GM21825 (cell line): Measurements from ENCODE around the gene USP6NL.

Experiments used
- ATAC-seq: cut with Tn5 transposase; IDR thresholded peaks from one replicate; pipeline ENCODE4 v1.9.1; 2021; ENCODE audit warnings: mild to moderate bottlenecking, moderate library complexity; ENCODE audit not compliant: unreplicated experiment

The USP6NL gene

DNA sequence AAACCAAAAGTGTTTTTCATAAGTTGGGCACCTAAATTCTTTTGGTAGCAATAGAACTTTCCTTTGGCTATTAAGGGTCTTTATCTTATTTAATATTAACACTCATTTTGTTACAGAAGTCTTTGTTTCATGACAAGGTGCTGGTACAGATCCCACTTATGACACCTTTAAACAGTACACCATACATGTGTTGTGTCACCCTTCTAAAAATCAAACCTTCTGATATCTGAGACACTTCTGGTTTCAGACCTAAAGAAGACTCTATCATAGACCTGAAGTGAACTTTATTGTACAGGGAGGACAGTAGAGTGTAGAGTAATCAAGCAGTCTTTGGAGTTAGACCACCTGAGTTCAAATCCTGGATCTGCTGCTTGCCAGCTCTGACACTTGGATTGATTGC is 5.8 kb upstream of the USP6NL start:
- ATAC-seq = no peak

DNA sequence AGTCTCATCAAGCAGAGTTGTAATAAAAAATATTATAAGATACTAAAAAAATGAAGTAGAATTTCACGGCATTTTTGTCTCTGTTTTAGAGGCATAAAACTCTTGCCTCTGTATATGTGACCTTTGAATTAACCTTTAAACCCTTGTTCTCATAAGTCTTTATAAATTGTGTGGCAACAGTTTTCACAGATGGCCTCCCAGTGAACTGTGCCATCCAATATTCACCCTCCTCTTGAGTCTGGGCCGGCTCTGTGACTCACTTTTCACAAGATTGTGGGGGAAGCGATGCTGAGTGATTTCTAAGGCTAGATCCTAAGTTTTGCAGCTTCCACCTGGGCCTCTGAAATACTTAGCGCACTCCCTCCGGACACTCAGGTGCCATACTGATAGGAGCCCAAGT is 4.6 kb upstream of the USP6NL start:
- no peak for ATAC-seq

DNA sequence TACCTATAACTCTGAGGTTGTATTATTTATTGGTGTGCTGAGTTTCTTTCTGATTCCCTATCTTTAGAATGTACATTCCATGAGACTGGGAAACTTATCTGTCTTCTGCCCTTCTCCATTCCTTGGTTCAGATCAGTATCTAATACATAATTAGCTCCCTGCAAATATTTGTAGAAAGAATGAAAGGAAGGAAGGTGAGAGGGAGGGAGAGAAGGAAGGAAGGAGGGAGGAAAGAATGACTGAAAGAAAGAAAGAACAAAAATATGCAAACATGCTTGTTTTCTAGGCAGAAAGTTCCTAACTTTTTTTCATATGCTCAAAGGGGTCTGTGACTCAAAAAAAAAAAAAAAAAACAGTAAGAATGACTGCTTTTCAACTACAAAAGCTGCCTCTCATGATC is 3.9 kb upstream of the USP6NL start:
- ATAC-seq = no peak

DNA sequence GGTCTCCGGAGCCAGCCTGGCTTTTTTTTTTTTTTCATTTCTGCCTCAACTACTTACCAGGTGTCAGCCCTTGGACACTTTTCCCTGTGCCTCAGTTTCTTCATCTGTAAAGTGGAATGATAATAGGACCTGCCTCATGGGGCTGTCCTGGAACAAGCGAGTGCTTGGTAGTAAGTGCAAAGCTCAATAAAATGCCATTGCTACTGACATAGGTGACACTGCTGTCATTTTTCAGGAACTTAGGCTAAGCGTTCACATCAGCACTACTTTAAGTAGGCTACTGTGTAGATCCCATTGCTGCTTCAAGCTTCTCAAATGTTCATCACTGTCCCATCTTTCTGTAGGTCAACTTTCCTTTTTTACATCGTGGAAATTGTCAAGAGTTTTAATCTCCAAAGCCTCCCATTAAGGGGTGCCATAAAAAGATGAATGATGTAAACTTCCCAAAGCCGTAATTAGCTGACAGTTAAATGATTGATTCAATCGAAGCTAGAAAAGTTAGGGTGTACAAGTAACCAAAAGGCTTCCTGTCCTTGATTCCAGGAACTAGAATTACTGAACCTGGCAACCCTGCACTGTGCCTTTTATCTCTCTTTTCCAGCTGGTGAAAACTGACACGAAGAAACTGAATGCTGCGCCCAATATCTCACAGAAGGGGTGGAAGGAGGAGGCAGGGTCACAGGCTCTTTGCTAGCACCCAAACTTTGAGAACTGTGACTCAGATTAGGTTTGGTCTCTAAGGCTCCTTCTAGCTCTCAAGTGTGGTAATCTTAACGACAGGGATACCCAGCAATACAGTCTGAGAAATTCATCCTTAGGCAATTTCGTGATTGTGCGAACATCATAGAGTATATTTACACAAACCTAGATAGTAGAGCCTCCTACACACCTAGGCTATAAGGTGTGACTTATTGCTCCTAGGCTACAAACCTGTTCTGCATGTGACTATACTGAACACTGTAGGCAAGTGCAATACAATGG is 861 bp upstream of the USP6NL start:
- no peak for ATAC-seq

DNA sequence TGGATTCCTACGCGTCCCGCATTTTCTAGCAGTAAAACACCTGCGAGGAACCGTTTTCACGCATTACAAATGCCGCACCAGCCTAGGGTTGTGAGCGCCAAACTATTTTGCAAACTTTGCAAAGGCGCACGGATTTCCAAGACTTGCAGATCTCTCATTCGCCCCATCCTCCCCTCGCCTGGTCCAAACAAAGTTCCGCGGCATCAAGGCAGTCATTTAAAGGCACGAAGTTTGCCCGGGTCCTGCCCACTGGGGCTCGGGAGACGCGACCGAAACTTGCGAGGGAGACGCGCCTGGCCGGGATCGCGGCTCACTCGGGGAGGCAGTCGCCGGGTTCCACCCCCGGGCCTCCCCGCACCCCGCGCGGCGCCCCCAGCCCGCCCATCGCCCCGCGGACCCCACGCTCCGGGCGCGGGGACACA is 613 bp downstream of the USP6NL start:
- peak; percentile 7 for ATAC-seq

GRCh38 chr10:11610166-11610825 is 1.2 kb downstream of the USP6NL start:
- ATAC-seq = no peak

DNA sequence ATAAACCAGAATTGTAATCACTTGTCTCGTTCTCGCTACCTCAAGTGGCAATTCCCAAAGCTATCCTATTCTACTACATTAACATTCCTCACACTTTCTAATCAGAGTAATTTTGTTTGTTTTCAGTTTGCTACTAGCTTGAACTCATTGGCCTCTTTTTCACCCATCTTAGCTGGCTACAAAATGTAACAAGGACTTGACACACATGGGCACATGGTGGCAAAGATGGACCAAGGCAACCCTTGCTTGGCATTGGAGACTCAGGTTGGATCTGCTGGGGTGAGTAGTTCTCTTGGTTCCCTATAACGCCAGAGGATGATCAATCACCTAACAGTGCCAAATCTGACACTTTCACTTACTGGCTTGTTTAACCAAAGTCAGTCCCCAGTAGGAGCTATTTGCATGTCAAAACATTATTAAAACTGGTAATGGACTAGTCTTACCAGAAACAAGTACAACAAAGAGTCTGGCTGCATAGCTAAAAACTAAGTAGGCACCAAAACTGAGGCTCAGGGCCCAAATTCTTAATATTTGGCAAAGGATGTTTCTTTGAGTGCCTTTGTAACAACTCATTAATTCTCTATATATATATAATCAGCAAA is 1.9 kb downstream of the USP6NL start:
- ATAC-seq = no peak

DNA sequence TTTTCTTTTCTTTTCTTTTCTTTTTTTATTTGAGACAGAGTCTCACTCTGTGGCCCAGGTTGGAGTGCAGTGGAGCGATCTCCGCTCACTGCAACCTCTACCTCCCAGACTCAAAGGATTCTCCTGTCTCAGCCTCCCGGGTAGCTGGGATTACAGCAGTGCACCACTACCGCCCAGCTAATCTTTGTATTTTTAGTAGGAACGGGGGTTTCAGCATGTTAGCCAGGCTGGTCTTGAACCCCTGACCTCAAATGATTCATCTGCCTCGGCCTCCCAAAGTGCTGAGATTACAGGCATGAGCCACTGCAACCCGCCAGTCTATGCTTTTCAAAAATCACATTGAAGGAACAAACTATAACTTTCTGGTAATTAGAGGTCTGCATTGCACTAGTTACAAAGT is 2.4 kb downstream of the USP6NL start:
- ATAC-seq = no peak

- no peak for ATAC-seq
These were observed 3.1 kb downstream of the USP6NL start for GRCh38 chr10:11608159-11609013.

DNA sequence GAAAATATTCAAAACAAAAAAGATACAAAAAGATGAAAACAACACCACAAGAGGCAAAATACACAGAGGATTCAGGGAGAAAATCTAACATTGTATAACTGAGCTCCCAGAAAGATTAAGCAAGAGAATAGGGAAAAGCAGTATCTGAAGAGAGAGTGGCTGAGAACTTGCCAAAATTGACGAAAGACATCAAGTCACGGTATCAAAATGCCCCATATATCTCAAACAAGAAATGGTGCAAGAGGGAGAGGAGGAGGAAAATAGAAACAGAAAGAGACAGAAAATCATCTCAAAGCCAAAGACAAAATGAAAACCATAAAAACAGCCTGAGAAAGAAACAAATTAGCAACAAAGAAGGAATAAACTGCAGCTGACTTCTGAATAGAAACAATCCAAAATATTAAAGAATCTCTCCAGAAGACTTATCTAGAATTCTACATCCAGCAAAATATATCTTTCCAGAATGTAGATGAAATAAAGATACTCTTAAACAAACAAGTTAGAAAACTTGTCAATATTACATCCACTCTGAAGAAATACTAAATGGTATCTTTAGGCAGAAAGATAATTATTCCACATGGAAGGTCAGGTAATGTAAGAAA is 5.5 kb downstream of the USP6NL start:
- no peak for ATAC-seq

DNA sequence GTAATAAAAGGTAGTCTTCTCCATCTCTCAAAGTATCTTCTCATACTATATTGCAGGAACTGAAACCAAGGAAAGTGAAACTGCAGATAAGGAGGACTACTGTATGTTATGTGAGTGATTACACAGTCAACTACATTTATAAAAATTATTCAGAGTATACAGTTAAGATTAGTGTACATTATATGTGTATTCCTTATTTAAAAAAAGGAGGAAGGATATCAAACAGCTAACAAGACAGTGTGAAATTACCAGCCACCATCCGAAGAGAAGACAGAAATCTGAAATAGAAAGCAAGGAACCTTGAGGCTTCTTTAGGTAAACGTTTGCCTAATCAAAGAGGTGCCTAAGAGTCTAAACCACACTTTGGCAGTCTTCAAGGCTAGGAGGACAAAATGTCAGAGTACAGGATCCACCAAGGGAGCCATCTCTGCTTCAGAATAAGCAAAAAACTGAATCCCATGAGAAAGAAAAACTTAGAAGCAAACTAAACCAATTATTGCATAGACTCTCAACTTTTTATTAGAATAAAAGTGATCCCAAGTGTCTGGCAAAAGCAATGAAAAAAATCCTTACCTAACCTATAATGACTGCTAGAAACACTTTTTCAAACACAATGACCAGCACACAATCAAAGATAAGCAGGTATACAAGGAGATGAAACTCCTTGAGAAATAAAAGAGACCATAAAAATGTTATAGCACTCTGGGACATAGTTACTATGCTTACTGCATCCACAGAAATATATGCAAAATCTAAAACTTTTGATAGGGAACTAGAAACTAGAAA is 6.4 kb downstream of the USP6NL start:
- no peak for ATAC-seq

- no peak for ATAC-seq
These were observed 7.7 kb downstream of the USP6NL start for GRCh38 chr10:11603741-11604140.

DNA sequence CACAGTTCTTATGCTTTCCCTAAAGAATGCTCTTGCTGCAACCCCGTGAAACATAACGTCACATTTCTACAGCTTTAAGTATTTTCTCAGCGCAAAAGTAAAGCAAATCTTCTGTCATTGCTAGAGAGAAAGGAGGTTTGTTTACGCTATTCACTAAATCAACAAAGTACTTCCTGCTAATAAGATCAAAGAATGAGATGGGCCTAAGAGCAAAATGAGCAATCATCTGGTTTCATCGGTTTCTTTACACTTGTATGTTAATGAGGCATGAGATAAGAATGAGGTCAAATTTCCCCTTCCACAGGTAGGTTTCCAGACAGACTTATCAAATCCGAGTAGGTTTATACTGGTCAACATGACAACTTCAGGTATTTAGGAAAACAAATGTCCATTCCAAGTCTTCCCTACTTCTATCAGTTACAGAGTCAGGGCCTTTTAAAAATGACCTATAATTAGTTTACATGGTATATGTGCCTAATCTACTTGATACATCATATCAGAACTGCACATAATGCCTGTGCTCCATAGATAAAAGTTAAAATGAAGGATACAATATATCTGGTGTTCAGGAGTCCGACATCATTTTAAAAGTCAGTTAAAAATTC is 8.4 kb downstream of the USP6NL start:
- no peak for ATAC-seq

- ATAC-seq = peak; percentile 25
These were observed 9.1 kb downstream of the USP6NL start for GRCh38 chr10:11602358-11602757.

DNA sequence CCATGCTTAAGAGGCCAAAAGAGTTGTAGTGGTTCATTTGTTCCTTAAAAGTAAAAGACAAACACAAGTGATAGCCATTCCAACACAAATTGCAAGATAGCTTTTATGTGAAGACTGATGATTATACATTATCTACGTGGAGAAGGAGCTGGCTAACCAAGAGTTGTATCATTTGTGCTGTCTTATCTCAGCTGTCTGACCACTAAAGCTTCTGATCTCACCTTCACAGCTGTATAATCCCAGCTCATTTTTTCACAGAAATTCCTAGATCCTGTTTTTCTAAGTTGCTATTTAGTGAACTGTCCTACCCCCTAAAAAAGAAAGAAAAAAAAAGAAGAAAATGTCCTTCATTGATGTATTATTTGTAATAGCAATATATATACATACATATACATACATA is 9.8 kb downstream of the USP6NL start:
- ATAC-seq = no peak

DNA sequence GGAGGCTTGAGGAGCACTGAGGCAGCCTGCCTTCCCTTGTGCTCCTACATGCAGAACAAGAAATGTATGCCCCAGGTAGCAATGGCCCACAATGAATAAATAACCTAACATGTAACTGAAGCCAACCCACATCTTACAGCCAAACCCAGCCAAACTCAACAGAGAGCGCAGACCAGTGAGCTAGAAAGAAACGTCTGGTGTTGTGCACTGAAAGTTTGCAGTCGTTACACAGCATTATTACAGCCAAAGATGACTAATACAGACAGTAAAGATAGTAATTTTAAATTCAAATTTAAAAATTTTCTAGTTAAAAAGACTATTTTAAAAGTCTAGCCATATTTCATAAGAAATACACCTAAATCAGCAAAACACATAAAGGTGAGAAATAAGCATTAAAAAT is 11.2 kb downstream of the USP6NL start:
- no peak for ATAC-seq

GRCh38 chr10:11598712-11599397 is 12.6 kb downstream of the USP6NL start:
- no peak for ATAC-seq

GRCh38 chr10:11597470-11597869 is 14.0 kb downstream of the USP6NL start:
- ATAC-seq = no peak

- peak; percentile 43 for ATAC-seq
These were observed 16.1 kb downstream of the USP6NL start for GRCh38 chr10:11595395-11595692.
